Activated T-helper 2 cell treated with anti-CD3 and anti-CD28 coated beads, Interferon-gamma antibody, Interleukin-2, Interleukin-4, amounts not matched to agents 10 μg/mL and 5 μg/mL and 100 μg/mL, durations not matched to agents 14 hours and 24 hours and 36 hours (primary cell): Measurements from ENCODE around the gene PRDX6. TPM values are rescaled to one million over a fixed set of nuclear protein-coding genes. Genes with fewer than 3 reads are reported as not detected.
"Not testable (repeated sequence)": the region's sequence is repeated elsewhere in the genome, so short reads cannot be mapped to it uniquely, and the experiment has no call there.

Experiments
- DNase-seq: peaks from one replicate; pipeline ENCODE4 v3.0.0; 2021; ENCODE audit warnings: low spot score
- H3K27ac Mint-ChIP-seq: one replicate; pipeline ENCODE4 v1.8.0; 2021; ENCODE audit warnings: mixed read lengths
- H3K27me3 Mint-ChIP-seq: one replicate; pipeline ENCODE4 v1.8.0; 2021; ENCODE audit warnings: low read depth, mixed read lengths
- H3K36me3 Mint-ChIP-seq: one replicate; pipeline ENCODE4 v1.8.0; 2021; ENCODE audit warnings: low read depth, mixed read lengths
- H3K4me1 Mint-ChIP-seq: one replicate; pipeline ENCODE4 v1.8.0; 2021; ENCODE audit warnings: low read depth, mixed read lengths
- H3K4me3 Mint-ChIP-seq: one replicate; pipeline ENCODE4 v1.8.0; 2021; ENCODE audit warnings: low read depth, mild to moderate bottlenecking, moderate library complexity, mixed read lengths
- H3K9me3 Mint-ChIP-seq: one replicate; pipeline ENCODE4 v1.8.0; 2021; ENCODE audit warnings: mixed read lengths
- intact Hi-C: fragments of 100-400 bp; cut with micrococcal nuclease; formaldehyde crosslinking; loops from one replicate; pipeline ENCODE4 v1.15.1; 2023
- total RNA-seq: library from RNA; stranded (reverse); gene quantifications from 2 replicates; pipeline ENCODE4 v1.2.3, GENCODE V29; 2022

Gene PRDX6
- total RNA-seq, 1 donor from 2014 or later, result 150 TPM

- no peak overlapping the region for H3K27ac Mint-ChIP-seq
- no peak overlapping the region for H3K4me3 Mint-ChIP-seq
- no peaks in the 10 kb centered on the region for H3K4me1 Mint-ChIP-seq
- H3K36me3 Mint-ChIP-seq, result peaks cover 60% of the 10 kb centered on the region
- no peaks in the 10 kb centered on the region for H3K9me3 Mint-ChIP-seq
- no peak for DNase-seq
- H3K27me3 Mint-ChIP-seq, result no peaks in the 10 kb centered on the region
- intact Hi-C loops, result no loop called here
Observed at GRCh38 chr1:173488001-173488400, 10.9 kb downstream of the PRDX6 start.

- no peak for DNase-seq
- no peak overlapping the region for H3K27ac Mint-ChIP-seq
- no peaks in the 10 kb centered on the region for H3K4me1 Mint-ChIP-seq
- H3K27me3 Mint-ChIP-seq, result no peaks in the 10 kb centered on the region
- H3K36me3 Mint-ChIP-seq, result peaks cover 54% of the 10 kb centered on the region
- peaks cover 9% of the 10 kb centered on the region for H3K9me3 Mint-ChIP-seq
- intact Hi-C loops, result no loop called here
- no peak overlapping the region for H3K4me3 Mint-ChIP-seq
Observed at GRCh38 chr1:173489149-173489600, 12.0 kb downstream of the PRDX6 start.

DNA sequence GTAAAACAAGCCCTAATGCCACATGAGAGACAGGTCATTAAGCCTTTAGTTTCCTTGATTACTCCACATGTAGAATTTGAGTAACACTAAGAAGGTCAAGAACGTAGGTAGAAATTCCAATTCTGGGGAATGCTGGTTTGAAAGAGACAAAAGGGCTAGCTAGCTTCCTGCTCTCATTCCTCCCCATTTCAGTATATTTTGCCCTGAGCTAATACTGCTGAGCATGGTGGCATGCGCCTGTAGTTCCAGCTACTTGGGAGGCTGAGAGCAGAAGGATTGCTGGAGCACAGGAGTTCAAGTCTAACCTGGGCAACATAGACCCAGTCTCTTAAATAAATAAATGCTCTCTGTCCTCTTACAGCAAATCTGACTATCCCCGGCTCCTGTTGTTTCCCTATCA lies 12.8 kb downstream of the PRDX6 start:
- Mint-ChIP-seq H3K4me3 (no peak overlapping the region), H3K27ac (no peak overlapping the region), H3K4me1 (no peaks in the 10 kb centered on the region), H3K36me3 (peaks cover 47% of the 10 kb centered on the region), H3K9me3 (peaks cover 10% of the 10 kb centered on the region), H3K27me3 (no peaks in the 10 kb centered on the region)
- DNase-seq, result no peak
- intact Hi-C loops, result no loop called here

GRCh38 chr1:173491508-173491907 lies 14.4 kb downstream of the PRDX6 start:
- H3K27me3 Mint-ChIP-seq, result no peaks in the 10 kb centered on the region
- intact Hi-C loops, result no loop called here
- DNase-seq, result no peak
- H3K36me3 Mint-ChIP-seq, result peaks cover 34% of the 10 kb centered on the region
- peaks cover 20% of the 10 kb centered on the region for H3K9me3 Mint-ChIP-seq
- no peak overlapping the region for H3K27ac Mint-ChIP-seq
- H3K4me3 Mint-ChIP-seq, result no peak overlapping the region
- no peaks in the 10 kb centered on the region for H3K4me1 Mint-ChIP-seq

DNA sequence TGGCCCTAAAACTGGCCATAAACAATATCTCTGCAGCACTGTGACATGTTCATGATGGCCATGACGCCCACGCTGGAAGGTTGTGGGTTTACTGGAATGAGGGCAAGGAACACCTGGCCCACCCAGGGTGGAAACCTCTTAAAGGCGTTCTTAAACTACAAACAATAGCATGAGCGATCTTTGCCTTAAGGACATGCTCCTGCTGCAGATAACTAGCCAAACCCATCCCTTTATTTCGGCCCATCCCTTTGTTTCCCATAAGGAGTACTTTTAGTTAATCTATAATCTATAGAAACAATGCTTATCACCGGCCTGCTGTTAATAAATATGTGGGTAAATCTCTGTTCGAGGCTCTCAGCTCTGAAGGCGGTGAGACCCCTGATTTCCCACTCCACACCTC lies 16.0 kb downstream of the PRDX6 start:
- H3K4me1 Mint-ChIP-seq, result not testable (repeated sequence)
- peaks cover 27% of the 10 kb centered on the region for H3K9me3 Mint-ChIP-seq

GRCh38 chr1:173495609-173496267 lies 18.6 kb downstream of the PRDX6 start:
- DNase-seq, result no peak
- no peak overlapping the region for H3K27ac Mint-ChIP-seq
- no peaks in the 10 kb centered on the region for H3K36me3 Mint-ChIP-seq
- no peaks in the 10 kb centered on the region for H3K27me3 Mint-ChIP-seq
- no peak overlapping the region for H3K4me3 Mint-ChIP-seq
- intact Hi-C loops, result no loop called here
- no peaks in the 10 kb centered on the region for H3K4me1 Mint-ChIP-seq
- peaks cover 27% of the 10 kb centered on the region for H3K9me3 Mint-ChIP-seq

More for the DNA sequence above, 16.0 kb downstream of the PRDX6 start:
- intact Hi-C loops, H3K4me3 Mint-ChIP-seq, H3K27me3 Mint-ChIP-seq, DNase-seq, H3K27ac Mint-ChIP-seq: not testable (repeated sequence)
- H3K36me3 Mint-ChIP-seq, result peaks cover 20% of the 10 kb centered on the region

DNA sequence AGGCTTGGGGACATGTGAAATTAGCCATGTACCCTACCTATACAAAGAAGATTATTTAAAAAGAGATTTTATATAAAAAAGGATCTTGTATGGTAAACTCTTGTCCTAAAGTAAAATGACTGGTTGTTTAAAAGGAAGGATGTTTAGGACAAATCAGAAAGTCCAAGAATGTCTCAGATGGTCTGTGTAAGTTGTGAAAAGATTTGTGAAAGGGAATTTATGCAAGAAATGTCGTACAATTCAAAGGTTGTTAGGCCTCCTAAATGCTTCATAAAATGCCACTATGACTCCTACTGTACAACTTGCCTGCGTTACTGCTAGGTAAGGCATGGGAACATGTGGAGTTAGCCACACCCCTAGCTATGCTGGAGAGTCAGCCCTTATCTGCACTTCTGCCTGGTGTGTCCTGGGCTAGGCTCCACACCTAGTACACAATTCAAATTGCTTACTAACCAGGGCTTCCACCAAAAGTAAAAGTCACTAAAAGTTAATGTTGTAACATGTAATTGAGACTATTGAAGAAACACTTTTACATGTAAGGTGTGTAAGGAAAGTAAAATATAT lies 19.7 kb downstream of the PRDX6 start:
- H3K9me3 Mint-ChIP-seq, result peaks cover 27% of the 10 kb centered on the region
- intact Hi-C loops, result no loop called here
- DNase-seq, result no peak
- no peaks in the 10 kb centered on the region for H3K4me1 Mint-ChIP-seq
- H3K27ac Mint-ChIP-seq, result no peak overlapping the region
- H3K4me3 Mint-ChIP-seq, result no peak overlapping the region
- H3K36me3 Mint-ChIP-seq, result no peaks in the 10 kb centered on the region
- no peaks in the 10 kb centered on the region for H3K27me3 Mint-ChIP-seq

DNA sequence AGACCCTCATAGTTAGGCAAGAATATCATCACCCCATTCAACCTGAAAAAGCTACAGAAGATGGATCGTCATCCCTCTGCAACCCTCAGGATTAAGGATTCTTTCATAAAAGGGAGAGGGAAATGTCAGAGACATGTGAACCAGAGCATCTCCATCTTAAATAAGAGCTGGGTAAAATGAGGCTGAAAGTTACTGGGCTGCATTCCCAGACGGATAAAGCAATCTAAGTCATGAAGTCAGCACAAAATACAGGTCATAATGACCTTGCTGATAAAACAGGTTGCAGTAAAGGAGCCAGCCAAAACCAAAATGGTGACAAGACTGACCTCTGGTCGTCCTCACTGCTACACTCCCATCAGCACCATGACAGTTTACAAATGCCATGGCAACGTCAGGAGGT lies 22.6 kb downstream of the PRDX6 start:
- no peaks in the 10 kb centered on the region for H3K36me3 Mint-ChIP-seq
- H3K4me3 Mint-ChIP-seq, result no peak overlapping the region
- H3K27me3 Mint-ChIP-seq, result peaks cover 7% of the 10 kb centered on the region
- H3K27ac Mint-ChIP-seq, result no peak overlapping the region
- H3K9me3 Mint-ChIP-seq, result peaks cover 17% of the 10 kb centered on the region
- no peaks in the 10 kb centered on the region for H3K4me1 Mint-ChIP-seq
- DNase-seq, result no peak
- intact Hi-C loops, result no loop called here

GRCh38 chr1:173502104-173502503 lies 25.0 kb downstream of the PRDX6 start:
- Mint-ChIP-seq H3K4me1 (no peaks in the 10 kb centered on the region), H3K36me3 (no peaks in the 10 kb centered on the region), H3K9me3 (peaks cover 2% of the 10 kb centered on the region), H3K27me3 (peaks cover 7% of the 10 kb centered on the region), H3K27ac (no peak overlapping the region), H3K4me3 (no peak overlapping the region)
- intact Hi-C loops, result no loop called here
- DNase-seq, result no peak

GRCh38 chr1:173503391-173503790 lies 26.3 kb downstream of the PRDX6 start:
- Mint-ChIP-seq H3K36me3 (no peaks in the 10 kb centered on the region), H3K27me3 (peaks cover 7% of the 10 kb centered on the region), H3K4me1 (no peaks in the 10 kb centered on the region), H3K27ac (no peak overlapping the region), H3K9me3 (no peaks in the 10 kb centered on the region), H3K4me3 (no peak overlapping the region)
- no peak for DNase-seq
- intact Hi-C loops, result no loop called here

DNA sequence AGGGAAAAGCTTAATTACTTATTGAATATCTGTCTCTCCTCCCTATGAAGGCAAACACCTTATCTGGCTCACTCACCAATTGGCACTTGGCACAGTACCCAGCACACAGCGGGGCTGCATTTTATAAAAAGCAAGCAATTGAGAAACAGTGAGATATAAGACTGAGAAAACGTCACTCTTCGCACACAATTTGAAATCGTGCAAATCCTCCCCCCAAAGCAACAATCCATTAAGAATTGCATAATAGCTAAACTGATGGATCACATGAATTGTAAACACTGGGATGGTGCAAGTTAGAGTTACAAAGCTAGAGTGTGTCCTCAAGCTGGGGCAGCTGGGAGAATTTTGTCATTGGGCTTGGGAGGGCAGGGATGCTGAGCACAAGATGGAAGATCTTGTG lies 27.1 kb downstream of the PRDX6 start:
- Mint-ChIP-seq H3K36me3 (no peaks in the 10 kb centered on the region), H3K9me3 (no peaks in the 10 kb centered on the region), H3K4me1 (no peaks in the 10 kb centered on the region), H3K4me3 (no peak overlapping the region), H3K27ac (no peak overlapping the region), H3K27me3 (peaks cover 7% of the 10 kb centered on the region)
- DNase-seq, result no peak
- intact Hi-C loops, result no loop called here

DNA sequence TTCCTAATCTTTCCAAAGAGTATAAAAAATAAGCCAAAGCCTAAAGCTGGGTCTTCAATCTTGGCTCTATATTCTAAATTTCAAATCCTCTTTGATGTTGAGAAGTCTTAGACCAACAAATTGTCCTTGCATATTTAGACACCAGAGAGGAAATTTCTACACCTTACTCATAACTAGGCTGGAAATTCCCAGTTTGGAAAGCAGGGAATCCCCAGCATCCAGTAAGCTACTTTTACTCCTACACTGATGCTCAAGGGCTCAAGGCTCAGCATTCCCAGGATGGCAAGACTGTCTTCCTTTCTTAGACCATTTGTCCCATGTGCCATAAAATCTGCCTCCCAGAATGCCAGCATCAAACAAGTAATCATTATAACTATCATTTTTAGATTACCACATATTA lies 28.3 kb downstream of the PRDX6 start:
- H3K4me1 Mint-ChIP-seq, result no peaks in the 10 kb centered on the region
- no peak overlapping the region for H3K27ac Mint-ChIP-seq
- H3K27me3 Mint-ChIP-seq, result peaks cover 7% of the 10 kb centered on the region
- intact Hi-C loops, result no loop called here
- no peaks in the 10 kb centered on the region for H3K36me3 Mint-ChIP-seq
- no peaks in the 10 kb centered on the region for H3K9me3 Mint-ChIP-seq
- no peak overlapping the region for H3K4me3 Mint-ChIP-seq
- DNase-seq, result no peak

DNA sequence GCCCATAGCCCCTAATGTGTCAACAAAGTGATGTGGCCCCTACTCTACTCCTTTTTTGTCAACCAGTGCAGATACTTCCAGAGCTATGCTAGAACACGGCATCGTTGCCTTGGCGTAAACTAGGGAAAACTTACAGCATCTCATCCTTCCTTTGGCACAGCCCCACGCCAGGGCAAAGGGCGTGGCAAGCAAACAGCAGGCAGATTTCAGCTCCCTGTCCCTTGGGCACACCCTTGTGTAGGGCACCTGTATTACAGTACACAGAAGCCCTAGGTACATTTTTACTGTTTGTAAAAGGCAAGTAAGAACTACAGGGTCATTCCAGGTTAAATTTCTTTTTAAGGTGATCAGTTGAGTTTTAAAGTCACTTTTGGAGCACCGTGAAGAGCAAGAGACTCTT lies 29.3 kb downstream of the PRDX6 start:
- Mint-ChIP-seq H3K9me3 (no peaks in the 10 kb centered on the region), H3K27ac (no peak overlapping the region), H3K4me1 (no peaks in the 10 kb centered on the region), H3K27me3 (peaks cover 7% of the 10 kb centered on the region), H3K36me3 (no peaks in the 10 kb centered on the region), H3K4me3 (no peak overlapping the region)
- intact Hi-C loops, result no loop called here
- DNase-seq, result no peak
